ENCODE results near the gene TM6SF1. TPM values are rescaled to one million over a fixed set of nuclear protein-coding genes. Genes with fewer than 3 reads are reported as not detected.
"Not testable (repeated sequence)": the region's sequence is repeated elsewhere in the genome, so short reads cannot be mapped to it uniquely, and the experiment has no call there.

The TM6SF1 gene
- total RNA-seq, 2 donors from 2014 or later, result 15.0 to 23.7 TPM

DNA sequence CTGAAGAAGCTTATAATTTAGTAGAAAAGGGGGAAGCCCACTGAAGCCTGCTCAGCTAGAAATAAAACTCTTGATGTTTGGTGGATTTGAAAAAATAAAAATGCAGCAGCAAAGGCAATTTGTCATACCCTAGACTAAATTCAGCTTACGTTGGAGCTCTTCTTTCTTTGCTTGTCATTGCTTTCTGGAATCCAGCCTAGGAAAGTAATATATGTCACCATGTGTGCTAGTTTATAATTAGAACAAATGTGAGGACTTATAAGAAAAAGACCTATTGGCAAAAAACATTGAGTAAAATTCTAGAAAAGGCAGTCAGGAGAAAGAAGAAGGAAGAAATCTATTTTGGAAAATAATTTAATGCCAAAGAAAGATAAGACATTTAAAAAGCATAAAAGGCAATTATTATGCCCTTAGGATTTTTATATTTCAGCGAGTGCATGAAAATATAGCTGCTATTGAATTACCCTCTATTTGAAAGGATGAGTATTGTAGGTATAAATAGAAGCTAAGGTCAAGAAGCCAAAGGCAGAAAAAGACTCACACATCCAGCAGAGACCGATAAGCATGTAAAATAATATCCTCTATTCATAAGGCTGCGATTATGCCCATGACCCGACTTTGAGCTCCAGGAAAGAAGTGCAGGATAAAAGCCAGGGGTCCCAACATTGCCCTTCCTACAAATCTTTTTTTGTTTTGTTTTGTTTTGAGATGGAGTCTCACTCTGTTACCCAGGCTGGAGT, 29.8 kb upstream of the TM6SF1 start:
- Mint-ChIP-seq H3K27me3 (peaks cover 24 to 48% of the 10 kb centered on the region in 2 donors), H3K4me1 (ENCODE audit: low read depth in 2 of 2) (peaks cover 6 to 8% of the 10 kb centered on the region in 2 donors), H3K9me3 (peaks cover 3% of the 10 kb centered on the region), H3K4me3 (no peak overlapping the region), H3K36me3 (peaks cover 11% of the 10 kb centered on the region), H3K27ac (no peak overlapping the region)
- DNase-seq (ENCODE audit: low spot score) (no peak), ATAC-seq (no peak)

- peaks cover 3% of the 10 kb centered on the region for H3K9me3 Mint-ChIP-seq
- peaks cover 24 to 48% of the 10 kb centered on the region in 2 donors for H3K27me3 Mint-ChIP-seq
These were observed 28.7 kb upstream of the TM6SF1 start for GRCh38 chr15:83078712-83079111.

DNA sequence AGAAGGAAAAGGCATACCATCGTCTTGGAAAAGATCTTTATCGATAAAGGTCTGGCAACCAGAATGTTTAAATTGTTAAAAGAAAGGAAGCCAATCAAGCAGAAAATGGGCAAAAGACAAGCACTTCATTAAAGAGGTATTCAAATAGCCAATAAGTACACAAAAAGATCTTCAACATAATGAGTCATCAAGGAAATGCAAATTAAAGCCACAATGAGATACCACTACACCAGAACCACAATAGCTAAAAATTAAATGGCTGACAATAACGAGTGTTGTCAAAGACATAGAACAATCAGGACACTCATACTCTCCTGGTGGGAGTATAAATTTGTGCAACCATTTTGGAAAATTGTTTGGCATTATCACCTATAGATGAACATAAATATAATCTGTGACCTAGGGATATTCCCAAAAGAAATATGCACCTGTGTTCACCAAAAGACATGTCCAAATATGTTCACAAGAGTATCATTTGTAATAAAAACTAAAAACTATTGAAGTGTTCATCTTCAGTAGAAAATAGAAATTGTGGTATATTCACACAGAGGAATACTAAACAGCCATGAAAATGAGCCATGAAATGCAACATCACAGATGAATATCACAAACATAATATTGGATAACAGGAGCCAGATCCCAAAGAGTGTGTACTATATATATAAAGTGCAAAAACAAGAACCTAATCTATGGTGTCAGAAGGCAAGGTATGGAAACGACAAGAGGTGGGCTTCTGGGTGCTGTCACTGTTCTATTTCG, 26.0 kb upstream of the TM6SF1 start:
- ATAC-seq (peak in 1 of 2 donors; percentile 53), DNase-seq (ENCODE audit: low spot score) (no peak)
- Mint-ChIP-seq H3K27me3 (peaks cover 24 to 39% of the 10 kb centered on the region in 2 donors), H3K36me3 (no peaks in the 10 kb centered on the region), H3K9me3 (no peaks in the 10 kb centered on the region), H3K4me1 (ENCODE audit: low read depth in 2 of 2) (peaks cover 6 to 8% of the 10 kb centered on the region in 2 donors), H3K27ac (no peak overlapping the region), H3K4me3 (no peak overlapping the region)

More at GRCh38 chr15:83078712-83079111, 28.7 kb upstream of the TM6SF1 start:
- Mint-ChIP-seq H3K4me1 (ENCODE audit: low read depth in 2 of 2) (peaks cover 6 to 8% of the 10 kb centered on the region in 2 donors), H3K36me3 (peaks cover 11% of the 10 kb centered on the region), H3K4me3 (no peak overlapping the region), H3K27ac (peak overlapping the region in 1 of 2 donors; percentile 8)
- ATAC-seq (no peak), DNase-seq (ENCODE audit: low spot score) (no peak)

DNA sequence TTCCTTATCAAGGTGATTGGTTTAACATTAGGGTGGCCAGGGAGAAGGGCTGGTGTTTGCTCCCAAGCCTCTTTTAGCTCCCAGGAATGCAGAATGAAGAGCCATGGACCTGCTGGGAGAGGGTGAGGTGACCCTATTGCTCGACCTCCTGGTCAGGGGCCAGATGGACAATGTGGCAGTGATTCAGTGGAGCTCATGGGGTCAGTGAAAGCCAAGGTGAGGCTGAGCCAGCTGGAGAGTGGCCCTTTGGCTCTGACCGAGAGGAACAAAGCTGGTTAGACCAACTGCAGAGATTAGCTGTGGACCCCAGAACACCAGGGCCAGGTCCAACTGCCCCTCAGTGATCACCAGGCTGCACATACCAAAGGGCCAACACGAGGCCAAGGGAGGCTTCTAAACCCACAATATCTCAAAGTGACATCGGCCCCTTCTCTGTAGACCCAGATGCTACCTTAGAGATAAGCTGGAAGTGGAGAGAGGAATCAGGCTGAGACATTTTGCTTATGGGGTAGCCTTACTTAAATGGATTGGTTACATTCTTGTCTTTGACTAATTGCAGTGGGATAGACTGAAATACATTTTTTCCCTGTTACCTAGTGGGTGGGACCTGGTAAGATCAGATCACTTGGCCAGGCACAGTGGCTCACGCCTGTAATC, 24.6 kb upstream of the TM6SF1 start:
- Mint-ChIP-seq H3K36me3 (no peaks in the 10 kb centered on the region), H3K4me1 (ENCODE audit: low read depth in 2 of 2) (peaks cover 6 to 8% of the 10 kb centered on the region in 2 donors), H3K9me3 (no peaks in the 10 kb centered on the region), H3K27me3 (peaks cover 17 to 32% of the 10 kb centered on the region in 2 donors), H3K27ac (no peak overlapping the region), H3K4me3 (no peak overlapping the region)
- DNase-seq (ENCODE audit: low spot score) (no peak), ATAC-seq (no peak)

DNA sequence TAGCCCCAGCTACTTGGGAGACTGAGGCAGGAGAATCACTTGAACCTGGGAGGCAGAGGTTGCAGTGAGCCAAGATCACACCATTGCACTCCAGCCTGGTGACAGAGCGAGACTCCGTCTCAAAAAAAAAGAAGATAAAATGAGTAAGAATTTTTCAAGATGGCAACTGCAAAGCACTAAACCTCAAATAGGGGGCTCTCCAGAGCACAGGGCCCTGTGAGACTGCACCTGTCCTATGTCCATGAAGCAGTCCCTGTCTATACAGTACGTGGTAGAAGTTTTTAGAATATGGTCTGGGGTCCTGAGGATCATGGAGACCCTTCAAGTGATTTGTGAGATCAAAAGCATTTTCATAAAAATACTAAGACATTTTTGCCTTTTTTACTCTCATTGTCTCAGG, 22.0 kb upstream of the TM6SF1 start:
- ATAC-seq, result not testable (repeated sequence)

GRCh38 chr15:83085864-83086552, 21.4 kb upstream of the TM6SF1 start:
- H3K36me3 Mint-ChIP-seq; H3K27ac Mint-ChIP-seq; DNase-seq (ENCODE audit: low spot score); ATAC-seq; H3K4me3 Mint-ChIP-seq; H3K4me1 Mint-ChIP-seq (ENCODE audit: low read depth in 2 of 2); H3K9me3 Mint-ChIP-seq: not testable (repeated sequence)
- peaks cover 6 to 16% of the 10 kb centered on the region in 2 donors for H3K27me3 Mint-ChIP-seq

More for the DNA sequence above, 22.0 kb upstream of the TM6SF1 start:
- DNase-seq (ENCODE audit: low spot score); H3K36me3 Mint-ChIP-seq; H3K27ac Mint-ChIP-seq; H3K9me3 Mint-ChIP-seq; H3K4me3 Mint-ChIP-seq; H3K4me1 Mint-ChIP-seq (ENCODE audit: low read depth in 2 of 2): not testable (repeated sequence)
- peaks cover 6 to 18% of the 10 kb centered on the region in 2 donors for H3K27me3 Mint-ChIP-seq

- Mint-ChIP-seq H3K4me1 (ENCODE audit: low read depth in 2 of 2) (peaks cover 5% of the 10 kb centered on the region in 2 donors), H3K9me3 (no peaks in the 10 kb centered on the region), H3K27me3 (peaks cover 10 to 11% of the 10 kb centered on the region in 2 donors), H3K27ac (no peak overlapping the region), H3K36me3 (no peaks in the 10 kb centered on the region), H3K4me3 (no peak overlapping the region)
- ATAC-seq, result no peak
- no peak for DNase-seq (ENCODE audit: low spot score)
These were observed 19.9 kb upstream of the TM6SF1 start for GRCh38 chr15:83087576-83087975.

GRCh38 chr15:83088876-83089275, 18.6 kb upstream of the TM6SF1 start:
- H3K4me3 Mint-ChIP-seq, result no peak overlapping the region
- H3K9me3 Mint-ChIP-seq, result no peaks in the 10 kb centered on the region
- no peak overlapping the region for H3K27ac Mint-ChIP-seq
- ATAC-seq (no peak), DNase-seq (ENCODE audit: low spot score) (no peak)
- H3K36me3 Mint-ChIP-seq, result no peaks in the 10 kb centered on the region
- peaks cover 5% of the 10 kb centered on the region in 2 donors for H3K4me1 Mint-ChIP-seq (ENCODE audit: low read depth in 2 of 2)
- peaks cover 10 to 11% of the 10 kb centered on the region in 2 donors for H3K27me3 Mint-ChIP-seq

DNA sequence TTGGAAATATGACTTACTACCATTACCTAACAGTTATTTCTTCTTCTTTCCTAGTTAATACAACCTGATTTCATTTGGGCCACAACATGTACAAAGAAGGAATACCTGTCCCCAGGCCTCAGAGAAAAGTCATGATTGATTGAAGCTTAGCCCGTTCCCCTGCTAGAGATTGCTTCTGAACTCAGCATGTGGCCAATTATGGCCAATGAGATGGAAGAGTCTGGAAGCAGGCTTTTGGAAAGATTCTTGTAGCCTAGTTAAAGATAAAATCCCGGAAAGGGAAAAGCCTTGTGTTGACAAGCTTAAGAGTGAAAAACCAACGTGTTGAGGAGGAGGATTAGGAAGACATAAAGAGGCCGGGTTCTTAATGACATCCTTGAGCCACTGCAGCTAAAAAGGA, 17.0 kb upstream of the TM6SF1 start:
- Mint-ChIP-seq H3K27me3 (peaks cover 10 to 11% of the 10 kb centered on the region in 2 donors), H3K4me1 (ENCODE audit: low read depth in 2 of 2) (peaks cover 5% of the 10 kb centered on the region in 2 donors), H3K9me3 (no peaks in the 10 kb centered on the region), H3K27ac (no peak overlapping the region), H3K36me3 (no peaks in the 10 kb centered on the region), H3K4me3 (no peak overlapping the region)
- no peak for ATAC-seq
- no peak for DNase-seq (ENCODE audit: low spot score)

- not testable (repeated sequence) for H3K4me1 Mint-ChIP-seq (ENCODE audit: low read depth in 2 of 2); H3K36me3 Mint-ChIP-seq; DNase-seq (ENCODE audit: low spot score); ATAC-seq; H3K9me3 Mint-ChIP-seq
- peak overlapping the region; percentile 30 for H3K4me3 Mint-ChIP-seq
- H3K27me3 Mint-ChIP-seq, result peaks cover 20% of the 10 kb centered on the region in 2 donors
- peak overlapping the region in 1 of 2 donors; percentile 48 for H3K27ac Mint-ChIP-seq
These were observed 15.5 kb upstream of the TM6SF1 start for GRCh38 chr15:83091965-83092308.

DNA sequence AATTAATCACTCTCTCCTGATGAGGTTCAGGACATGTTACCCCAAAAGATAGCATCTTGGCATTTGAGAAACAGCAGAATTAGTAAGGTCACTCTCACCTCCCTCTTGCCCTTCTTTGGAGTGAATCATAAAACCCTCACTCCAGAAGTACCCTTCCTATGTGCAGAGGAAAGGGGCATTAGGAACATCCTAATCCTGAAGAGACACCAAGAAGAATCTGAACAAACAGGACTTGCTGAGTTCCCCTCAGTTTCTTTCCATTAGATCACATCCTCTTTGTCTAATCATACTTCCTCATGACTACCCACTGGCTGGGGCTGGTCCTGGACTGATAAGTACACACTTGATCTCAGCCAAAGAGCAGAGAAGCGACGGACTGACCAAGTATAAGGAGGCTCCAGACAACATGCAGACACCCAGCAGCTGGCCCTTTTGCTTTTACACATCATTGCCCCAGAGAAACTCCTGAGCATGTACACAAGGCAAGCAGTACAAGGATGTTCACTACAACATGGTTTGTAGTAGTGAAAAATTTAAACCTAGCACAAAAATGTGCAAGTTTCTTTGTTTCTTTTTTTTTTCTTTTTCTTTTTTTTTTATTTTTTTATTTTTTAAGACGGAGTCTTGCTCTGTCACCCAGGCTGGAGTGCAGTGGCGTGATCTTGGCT, 15.0 kb upstream of the TM6SF1 start:
- Mint-ChIP-seq H3K27me3 (peaks cover 22 to 23% of the 10 kb centered on the region in 2 donors), H3K36me3 (no peaks in the 10 kb centered on the region), H3K4me3 (peak overlapping the region; percentile 30), H3K27ac (peak overlapping the region in 1 of 2 donors; percentile 48), H3K9me3 (no peaks in the 10 kb centered on the region), H3K4me1 (ENCODE audit: low read depth in 2 of 2) (peaks cover 5% of the 10 kb centered on the region in 2 donors)
- DNase-seq (ENCODE audit: low spot score), result no peak
- ATAC-seq, result peak in 1 of 2 donors; percentile 62

DNA sequence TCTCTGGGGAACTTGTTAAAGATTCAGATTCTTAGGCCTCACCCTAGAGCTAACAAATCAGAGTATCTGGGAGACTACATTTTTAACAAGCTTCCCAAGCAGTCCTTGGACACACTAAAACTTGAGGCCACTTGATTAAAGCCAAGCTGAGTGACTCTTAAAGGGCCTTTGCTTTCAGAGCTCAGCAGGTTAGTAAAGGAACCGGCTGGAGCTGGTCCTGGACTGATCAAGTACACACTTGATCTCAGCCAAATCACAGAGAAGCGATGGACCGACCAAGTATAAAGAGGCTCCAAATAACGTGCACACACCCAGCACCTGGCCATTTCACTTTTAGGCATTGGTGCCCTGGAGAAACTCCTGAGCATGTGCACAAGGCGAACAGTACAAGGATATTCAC, 12.9 kb upstream of the TM6SF1 start:
- Mint-ChIP-seq H3K4me1 (ENCODE audit: low read depth in 2 of 2) (peaks cover 5% of the 10 kb centered on the region in 2 donors), H3K36me3 (peaks cover 4% of the 10 kb centered on the region), H3K27ac (no peak overlapping the region), H3K27me3 (peaks cover 18 to 26% of the 10 kb centered on the region in 2 donors), H3K4me3 (no peak overlapping the region), H3K9me3 (no peaks in the 10 kb centered on the region)
- ATAC-seq, result no peak
- DNase-seq (ENCODE audit: low spot score), result no peak

- Mint-ChIP-seq H3K36me3 (peaks cover 4% of the 10 kb centered on the region), H3K27ac (no peak overlapping the region), H3K9me3 (no peaks in the 10 kb centered on the region), H3K4me3 (no peak overlapping the region), H3K4me1 (ENCODE audit: low read depth in 2 of 2) (no peaks in the 10 kb centered on the region), H3K27me3 (peaks cover 32 to 35% of the 10 kb centered on the region in 2 donors)
- ATAC-seq, result no peak
- no peak for DNase-seq (ENCODE audit: low spot score)
These were observed 9.4 kb upstream of the TM6SF1 start for GRCh38 chr15:83098079-83098478.

Data from natural killer cell treated with Interleukin-12 subunit alpha and Interleukin-12 subunit beta and Interleukin-15 and Interleukin-18, amount 100 ng/mL, for 72 hours (primary cell).